Panc1 (cell line): ENCODE data around the gene ITGB1. TPM values are rescaled to one million over a fixed set of nuclear protein-coding genes. Genes with fewer than 3 reads are reported as not detected.

Source experiments
- ATAC-seq: fragments of 200-7000 bp; cut with Tn5 transposase; 2 replicates; pipeline ENCODE4 v1.9.1; 2020; ENCODE audit warnings: mild to moderate bottlenecking, moderate library complexity
- BruUV-seq: library from RNA; stranded (reverse); fragments of 400-500 nt; replicated peaks from 2 replicates; lab custom pipeline; 2021; lab: Mats Ljungman, UMichigan
- CTCF ChIA-PET: fragments of 300-600 bp; sonication (Branson Sonifier 250); formaldehyde crosslinking; loops from one replicate; lab custom pipeline; 2022; ENCODE audit warnings: antibody characterized with exemption; lab: Charles Lee
- POLR2A ChIA-PET: fragments of 300-600 bp; sonication (Branson Sonifier 250); formaldehyde crosslinking; loops from one replicate; lab custom pipeline; 2022; ENCODE audit warnings: antibody characterized with exemption; lab: Charles Lee
- DNase-seq: peaks from one replicate; pipeline ENCODE4 v3.0.0-alpha.2; 2010; ENCODE audit warnings: low read depth, low spot score
- H3K27ac ChIP-seq: 2 replicates; pipeline ENCODE4 v1.5.1; 2011; ENCODE audit warnings: mild to moderate bottlenecking, low read length, inconsistent platforms
- H3K27me3 ChIP-seq: fragments of 200-500 bp; sonication (Bioruptor generic); 2 replicates; pipeline ENCODE4 v1.6.0; 2014; ENCODE audit warnings: low read length, inconsistent platforms; ENCODE audit not compliant: control insufficient read depth, insufficient read depth
- H3K36me3 ChIP-seq: fragments of 200-500 bp; sonication (Bioruptor generic); 2 replicates; pipeline ENCODE4 v1.5.1; 2014; ENCODE audit warnings: inconsistent platforms, mild to moderate bottlenecking, low read length, moderate library complexity; ENCODE audit not compliant: control insufficient read depth, insufficient read depth
- H3K4me1 ChIP-seq: 2 replicates; pipeline ENCODE4 v1.5.1; 2011; ENCODE audit warnings: inconsistent platforms, mild to moderate bottlenecking, low read length, moderate library complexity; ENCODE audit not compliant: control insufficient read depth, insufficient read depth
- H3K4me3 ChIP-seq, 2 experiments: 2 replicates each; pipeline ENCODE4 v1.5.1; 2011 to 2012; ENCODE audit warnings: low read depth in 2 of 2, low read length in 2 of 2, mild to moderate bottlenecking in 2 of 2, inconsistent platforms in 1 of 2, moderate library complexity in 1 of 2
- H3K9me3 ChIP-seq: fragments of 200-500 bp; sonication (Bioruptor generic); 2 replicates; pipeline ENCODE4 v1.5.1; 2014; ENCODE audit warnings: low read depth, mild to moderate bottlenecking, inconsistent platforms, low read length, moderate library complexity; ENCODE audit not compliant: control insufficient read depth, insufficient read depth
- CTCF ChIP-seq: fragments of 450-650 bp; IDR thresholded peaks from 2 replicates; pipeline ENCODE4 v1.5.1; 2017; ENCODE audit warnings: mild to moderate bottlenecking
- POLR2AphosphoS5 ChIP-seq: IDR thresholded peaks from 2 replicates; pipeline ENCODE4 v1.6.1; 2012; ENCODE audit warnings: mild to moderate bottlenecking, low read depth, low read length, moderate library complexity
- REST ChIP-seq, 2 experiments: IDR thresholded peaks; 2 replicates each; pipeline ENCODE4 v1.6.1; 2011 to 2012; ENCODE audit warnings: low read depth in 2 of 2, control low read depth in 1 of 2, low read length in 1 of 2, mild to moderate bottlenecking in 1 of 2, moderate library complexity in 1 of 2; ENCODE audit not compliant: insufficient read depth in 1 of 2
- SIN3A ChIP-seq: IDR thresholded peaks from 2 replicates; pipeline ENCODE4 v1.6.1; 2012; ENCODE audit warnings: low read depth, mild to moderate bottlenecking, low read length, moderate library complexity, borderline replicate concordance; ENCODE audit not compliant: insufficient read depth
- TCF7L2 ChIP-seq: IDR thresholded peaks from 2 replicates; pipeline ENCODE4 v1.6.1; 2011; ENCODE audit warnings: mild to moderate bottlenecking, low read depth, low read length, inconsistent platforms
- in situ Hi-C: cut with HindIII; loops from 2 replicates; pipeline ENCODE4 v1.10.0; 2016; ENCODE audit warnings: low sequenced_read_pairs, low pct_unique_long_range_greater_than_20kb
- intact Hi-C: fragments of 100-400 bp; cut with micrococcal nuclease; formaldehyde crosslinking; loops from one replicate; pipeline ENCODE4 v1.10.0; 2022; ENCODE audit not compliant: unreplicated experiment
- total RNA-seq: library from RNA; stranded (reverse); gene quantifications from one replicate; pipeline ENCODE4 v1.2.1, GENCODE V29; 2021; ENCODE audit not compliant: unreplicated experiment

ITGB1 gene
- total RNA-seq, 1 experiment from 2014 or later = 803 TPM

GRCh38 chr10:32959006-32959920, 1.2 kb upstream of the ITGB1 start:
- in situ Hi-C loops (no loop called here), intact Hi-C loops (no loop called here)
- CTCF ChIA-PET = interaction anchor here (1.6 kb wide), 1 partner anchor 50 kb away, joined by 4 read pairs; no protein-coding TSS in a partner anchor
- Histone ChIP-seq H3K4me3 (peak overlapping the region; percentile 77 to 89), H3K9me3 (no peaks in the 10 kb centered on the region), H3K4me1 (peaks cover 34% of the 10 kb centered on the region), H3K36me3 (peaks cover 4% of the 10 kb centered on the region), H3K27ac (peak overlapping the region; percentile 100), H3K27me3 (no peaks in the 10 kb centered on the region)
- TF ChIP-seq POLR2AphosphoS5 (peak; percentile 43; the same call in 1 of the 2 replicates), SIN3A (no peak)
- TSS peak; percentile 88 for BruUV-seq
- ATAC-seq = no peak
- POLR2A ChIA-PET = interaction anchor here (0.7 to 1.9 kb wide), 4 partner anchors 11 to 328 kb away, joined by 3 to 12 read pairs (median 4); no protein-coding TSS in a partner anchor
- DNase-seq = no peak

- ChIA-PET CTCF (no interaction called here), POLR2A (interaction anchor here (0.6 to 1.4 kb wide), 5 partner anchors 13 to 213 kb away, joined by 4 to 8 read pairs (median 6); no protein-coding TSS in a partner anchor)
- Histone ChIP-seq H3K36me3 (peaks cover 4% of the 10 kb centered on the region), H3K4me1 (peaks cover 33% of the 10 kb centered on the region), H3K4me3 (peak overlapping the region; percentile 77 to 83), H3K27me3 (no peaks in the 10 kb centered on the region), H3K27ac (peak overlapping the region; percentile 100), H3K9me3 (no peaks in the 10 kb centered on the region)
- peak; percentile 3 for ATAC-seq
- no TSS peak for BruUV-seq
- intact Hi-C loops (no loop called here), in situ Hi-C loops (no loop called here)
- TF ChIP-seq TCF7L2 (no peak), POLR2AphosphoS5 (peak; percentile 51; the same call in 1 of the 2 replicates), SIN3A (0 out of 2 replicates have a peak, but pooled peaks have one; percentile 52)
- DNase-seq = no peak
Measured at GRCh38 chr10:32957341-32958084, 517 bp downstream of the ITGB1 start.

GRCh38 chr10:32956365-32957197, 1.4 kb downstream of the ITGB1 start:
- ATAC-seq (no peak), DNase-seq (no peak)
- in situ Hi-C loops = no loop called here
- CTCF ChIA-PET = no interaction called here
- no TSS peak for BruUV-seq
- Histone ChIP-seq H3K36me3 (peaks cover 4% of the 10 kb centered on the region), H3K4me3 (peak overlapping the region; percentile 77 to 83), H3K27me3 (no peaks in the 10 kb centered on the region), H3K9me3 (no peaks in the 10 kb centered on the region), H3K27ac (peak overlapping the region; percentile 100), H3K4me1 (peaks cover 33% of the 10 kb centered on the region)
- intact Hi-C loops = no loop called here
- POLR2A ChIA-PET = interaction anchor here (0.6 to 1.4 kb wide), 4 partner anchors 12 to 214 kb away, joined by 4 to 8 read pairs (median 7); no protein-coding TSS in a partner anchor
- TF ChIP-seq CTCF = no peak
- no peak for TF ChIP-seq TCF7L2
- no peak for TF ChIP-seq SIN3A
- no peak for TF ChIP-seq POLR2AphosphoS5
- TF ChIP-seq REST (IDR thresholded peaks at IDR 0.05; ENCODE audit: insufficient read depth in 1 of 2, low read depth in 2 of 2, low read length in 1 of 2) = no peak
